CD4-positive, alpha-beta T cell treated with Interleukin-17A for 1 hour (primary cell): Measurements from ENCODE around the gene SPON1.

Source experiments
- DNase-seq: peaks from one replicate; pipeline ENCODE4 v3.0.0-alpha.2; 2020

The SPON1 gene

GRCh38 chr11:14202251-14203196 is 240.0 kb downstream of the SPON1 start:
- peak; percentile 4 for DNase-seq

DNA sequence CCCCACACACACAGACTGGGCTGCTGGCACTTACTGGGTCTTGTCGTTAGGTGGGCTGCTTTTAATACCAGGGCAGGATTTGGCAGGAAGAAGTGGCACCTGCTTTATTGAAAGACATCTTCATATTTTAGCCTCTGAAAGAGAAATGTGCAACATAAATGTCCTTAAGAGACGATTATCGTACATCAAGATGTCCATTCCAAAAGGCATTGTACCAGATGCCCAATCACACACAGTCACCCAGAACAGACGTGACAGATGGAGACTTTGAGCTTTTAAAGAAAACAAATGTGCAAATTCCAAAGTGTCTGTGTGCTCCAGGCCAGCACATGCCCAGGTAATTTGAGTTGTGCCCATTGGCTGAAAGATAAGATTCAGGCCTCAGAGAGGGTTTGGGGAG is 240.8 kb downstream of the SPON1 start:
- no peak for DNase-seq

DNA sequence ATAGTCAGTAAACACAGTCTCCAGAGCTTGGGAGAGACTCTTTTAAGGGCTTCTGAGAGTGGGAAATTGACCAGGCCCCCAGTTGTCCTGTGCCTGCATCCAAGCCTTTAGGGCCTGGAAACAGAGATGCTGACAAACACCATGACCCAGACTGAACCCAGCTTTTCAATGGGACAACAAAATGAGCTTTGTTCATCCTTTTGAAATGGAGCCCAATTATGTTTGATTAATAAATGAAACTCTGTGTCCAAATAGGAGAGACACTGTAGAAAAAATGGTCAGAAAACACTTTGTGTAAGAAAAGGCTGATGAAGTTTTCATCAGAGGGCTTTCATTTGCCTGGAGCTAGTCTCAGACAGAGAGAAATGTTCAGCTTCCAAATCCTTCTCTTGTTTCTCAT is 250.5 kb downstream of the SPON1 start:
- DNase-seq: no peak

DNA sequence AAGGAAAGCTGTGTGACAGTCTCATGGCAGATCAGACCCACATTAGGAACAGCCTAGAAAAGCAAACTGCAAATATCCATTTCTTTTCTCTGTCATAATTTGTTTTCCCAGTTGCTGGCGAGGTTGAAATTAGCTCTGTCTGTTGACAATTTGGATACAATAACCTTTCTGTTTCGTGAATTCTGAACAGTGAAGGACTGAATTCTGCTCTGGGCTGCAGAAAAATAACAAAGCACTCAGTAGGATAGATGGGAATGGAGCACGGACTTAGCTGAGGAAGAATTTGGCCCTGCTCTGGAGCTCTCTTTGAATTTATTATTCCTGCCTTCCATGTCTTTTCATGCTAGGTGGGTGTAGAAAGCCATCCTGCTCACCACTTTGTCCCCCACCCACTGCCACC is 256.2 kb downstream of the SPON1 start:
- no peak for DNase-seq

DNA sequence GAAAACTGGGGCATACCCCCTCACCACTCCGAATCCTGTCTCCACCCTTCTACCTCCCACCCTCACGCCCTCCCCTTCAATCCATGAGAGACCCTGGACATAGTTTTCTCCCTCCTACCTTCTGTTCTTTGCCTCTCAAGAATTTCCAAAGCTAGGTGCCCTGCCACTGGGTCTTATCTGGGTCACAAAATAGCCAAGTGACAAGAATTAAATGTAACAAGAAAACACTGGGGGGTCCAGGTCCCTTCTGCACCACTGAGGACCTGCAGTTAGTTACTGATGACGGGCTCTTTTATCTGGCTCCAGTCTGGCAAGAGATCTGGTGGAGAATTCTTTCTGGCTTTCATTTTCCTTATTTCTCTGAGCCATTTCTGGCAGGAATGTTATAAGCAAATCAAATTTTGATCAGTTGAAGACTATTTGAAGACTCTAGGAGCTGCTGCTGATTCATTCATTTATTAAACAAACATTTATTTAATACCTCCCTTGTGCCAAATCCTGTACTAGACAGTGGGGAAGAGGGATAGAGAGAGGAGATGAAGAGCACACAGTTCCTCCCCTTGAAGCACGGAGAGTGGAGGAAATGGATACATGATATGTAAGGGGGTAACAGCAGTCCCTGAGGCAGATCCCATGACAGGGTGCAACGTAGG is 261.2 kb downstream of the SPON1 start:
- DNase-seq: no peak

DNA sequence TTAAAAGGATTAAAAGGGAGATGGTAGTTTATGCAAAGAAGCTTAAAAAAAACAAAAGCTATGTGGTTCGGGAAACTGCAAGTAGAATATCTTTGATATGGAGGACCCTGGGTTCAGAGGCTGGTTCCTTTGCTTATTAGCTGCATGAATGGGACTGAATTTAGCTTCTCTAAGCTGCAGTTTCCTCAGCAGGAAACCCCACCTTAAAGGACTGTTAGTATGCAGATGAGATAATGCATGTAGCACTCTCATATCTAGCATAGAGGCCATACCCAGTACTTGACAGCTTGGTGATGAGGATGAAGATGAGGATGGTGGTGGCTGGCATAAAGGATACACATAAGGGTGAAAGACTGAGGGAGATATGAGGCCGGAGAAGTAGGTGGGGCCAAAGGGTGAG is 261.9 kb downstream of the SPON1 start:
- no peak for DNase-seq

- no peak for DNase-seq
Observed at GRCh38 chr11:14225666-14226065, 263.1 kb downstream of the SPON1 start.

DNA sequence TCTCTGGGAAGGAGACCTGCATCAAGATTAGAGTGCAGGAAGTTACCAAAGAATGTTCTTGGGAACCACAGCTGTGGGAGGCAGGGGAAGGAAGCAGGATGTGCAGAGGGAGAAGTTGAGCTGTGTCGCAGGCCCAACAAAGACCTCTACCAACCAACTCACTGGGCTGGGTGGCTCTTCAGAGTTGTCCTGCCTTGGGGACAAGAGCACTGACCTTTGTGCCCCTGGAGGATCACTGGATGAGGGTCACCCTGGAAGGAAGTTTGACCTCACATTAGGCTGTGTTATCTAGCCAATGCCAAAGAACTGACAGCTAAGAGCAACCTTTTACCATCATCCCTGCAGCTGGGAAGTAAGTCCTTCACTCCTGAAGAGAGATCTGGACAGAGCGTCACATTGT is 265.8 kb downstream of the SPON1 start:
- DNase-seq: no peak

DNA sequence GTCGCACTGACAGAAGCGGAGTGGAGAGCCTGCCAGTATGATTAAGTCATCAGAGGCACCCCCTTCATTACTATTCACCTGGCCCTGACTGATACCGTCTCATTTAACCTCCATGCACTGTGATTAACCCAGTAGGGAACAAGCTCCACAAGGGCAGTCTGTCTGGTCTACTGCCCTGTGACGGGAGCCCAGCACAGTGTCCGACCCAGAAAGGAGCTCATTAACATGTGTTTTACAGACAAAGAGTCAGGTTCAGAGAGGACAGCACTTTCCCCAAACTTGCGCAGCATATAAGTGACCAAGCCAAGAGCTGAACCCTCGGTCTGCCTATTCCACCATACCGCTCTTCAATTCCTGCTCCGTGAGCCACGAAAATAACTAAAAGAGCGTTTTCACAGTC is 266.9 kb downstream of the SPON1 start:
- no peak for DNase-seq

DNA sequence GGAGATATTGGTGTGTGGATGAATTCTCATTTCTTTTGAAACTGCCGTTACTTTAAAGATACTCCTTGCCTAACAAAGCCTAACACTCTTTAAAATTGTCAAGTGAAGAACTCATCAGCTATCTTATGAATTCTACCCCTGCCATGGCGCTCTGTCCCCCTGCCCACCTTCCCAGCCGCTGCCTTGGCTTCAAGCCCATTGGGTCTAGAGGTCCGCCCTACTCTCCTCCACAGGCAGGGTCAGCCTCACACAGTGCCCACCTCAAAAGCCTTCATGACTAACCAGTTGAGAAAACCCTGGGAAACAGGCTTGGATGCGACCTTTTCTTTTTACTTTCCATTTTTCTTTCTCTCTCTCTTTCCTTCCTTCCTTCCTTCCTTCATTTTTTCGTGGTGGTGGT is 267.9 kb downstream of the SPON1 start:
- DNase-seq: no peak

DNA sequence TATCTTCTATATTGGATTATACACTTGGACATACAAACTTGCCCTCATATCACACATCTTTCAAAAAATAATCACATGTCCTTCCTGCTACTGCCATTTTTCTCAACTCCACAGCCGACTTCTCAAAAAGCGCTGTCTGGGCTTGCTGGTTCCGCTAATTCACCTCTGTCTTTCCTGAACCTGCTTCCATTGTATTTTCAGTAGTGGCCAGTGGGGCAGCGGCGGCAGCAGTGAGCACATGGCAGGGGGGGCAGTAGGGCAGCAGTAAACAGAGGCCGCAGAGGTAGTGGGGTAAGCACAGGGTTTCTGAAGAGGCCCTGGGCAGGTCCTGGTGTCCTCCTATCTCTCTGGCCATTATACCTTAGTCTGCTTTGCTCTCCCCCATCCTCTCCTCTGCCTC is 270.1 kb downstream of the SPON1 start:
- DNase-seq: no peak

DNA sequence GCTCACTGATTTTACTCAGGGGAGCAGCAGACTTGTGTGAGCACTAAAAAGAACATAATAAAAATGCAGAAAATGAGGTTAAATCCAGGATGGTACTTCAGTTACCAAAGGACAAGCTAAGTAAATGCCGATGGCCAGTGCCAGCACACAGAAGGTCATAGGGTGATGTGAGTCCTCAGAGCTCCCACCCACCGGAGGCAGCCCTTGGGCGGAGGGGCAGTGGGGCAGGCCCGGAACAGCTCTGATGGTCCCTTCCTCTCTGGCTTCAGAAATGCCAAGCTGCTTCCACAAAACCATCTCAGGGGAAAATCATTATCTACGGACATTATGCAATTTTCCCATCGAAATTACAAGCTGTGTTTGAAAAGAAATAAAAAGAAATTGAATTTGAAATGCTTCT is 271.9 kb downstream of the SPON1 start:
- DNase-seq: no peak

- no peak for DNase-seq
Observed at GRCh38 chr11:14235701-14236100, 273.2 kb downstream of the SPON1 start.

- DNase-seq: peak; percentile 21
Observed at GRCh38 chr11:14237444-14237961, 275.0 kb downstream of the SPON1 start.

DNA sequence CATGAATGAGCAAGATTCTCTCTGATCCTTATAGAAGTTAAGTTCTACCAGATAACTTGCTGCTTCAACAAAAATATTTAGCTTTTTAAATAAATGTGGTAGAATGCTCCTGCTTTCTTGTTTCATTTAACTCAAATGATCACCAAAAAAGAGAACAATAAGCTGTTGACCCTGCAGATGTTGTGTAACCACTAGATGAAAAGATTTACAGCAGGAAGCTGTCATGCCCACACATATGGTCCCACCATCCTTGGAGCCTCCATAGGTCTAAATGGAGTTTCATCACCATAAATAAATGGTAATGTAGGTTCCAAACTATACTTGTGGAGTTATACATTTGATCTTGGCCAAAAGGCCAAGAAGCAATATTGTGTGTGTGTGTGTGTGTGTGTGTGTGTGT is 277.7 kb downstream of the SPON1 start:
- no peak for DNase-seq

GRCh38 chr11:14240951-14241350 is 278.4 kb downstream of the SPON1 start:
- DNase-seq: no peak

DNA sequence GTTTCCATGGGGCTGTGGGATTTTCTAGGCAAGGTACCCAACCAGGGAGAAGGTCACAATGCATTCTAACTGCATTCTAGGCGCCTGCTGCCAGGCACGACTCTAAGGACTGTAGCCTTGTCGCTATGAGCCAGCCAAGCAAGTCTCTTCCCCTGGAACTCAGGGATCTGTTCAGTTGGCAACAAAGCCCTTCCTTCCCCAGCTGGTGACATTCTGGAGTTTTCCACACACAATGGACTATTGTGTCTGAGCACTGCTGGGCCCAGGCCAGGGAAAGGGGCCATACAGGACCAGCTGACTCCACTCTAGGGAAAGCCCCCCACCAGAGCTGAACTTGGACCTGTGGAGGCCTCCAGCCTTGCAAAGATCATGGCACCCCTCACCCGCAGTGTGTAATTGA is 279.7 kb downstream of the SPON1 start:
- no peak for DNase-seq

DNA sequence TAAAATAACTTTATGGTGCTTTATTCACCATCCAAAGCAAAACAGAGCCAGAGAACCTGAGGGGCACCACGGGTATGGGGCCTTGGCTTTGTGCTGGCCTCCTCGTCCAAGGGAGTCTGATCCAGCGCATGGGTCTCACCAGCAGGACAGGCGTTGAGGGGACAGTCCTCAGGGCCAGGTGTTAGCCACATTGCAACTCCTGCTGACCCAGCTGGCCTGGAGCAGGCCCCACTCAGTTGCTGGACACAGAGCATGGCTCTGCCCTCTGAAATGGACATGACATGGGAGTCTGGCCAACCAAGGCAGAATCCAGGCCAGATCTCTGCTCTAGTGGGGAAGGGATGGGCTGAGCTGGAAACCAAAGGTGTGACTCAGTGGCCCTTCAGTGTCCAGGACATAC is 280.2 kb downstream of the SPON1 start:
- DNase-seq: no peak

DNA sequence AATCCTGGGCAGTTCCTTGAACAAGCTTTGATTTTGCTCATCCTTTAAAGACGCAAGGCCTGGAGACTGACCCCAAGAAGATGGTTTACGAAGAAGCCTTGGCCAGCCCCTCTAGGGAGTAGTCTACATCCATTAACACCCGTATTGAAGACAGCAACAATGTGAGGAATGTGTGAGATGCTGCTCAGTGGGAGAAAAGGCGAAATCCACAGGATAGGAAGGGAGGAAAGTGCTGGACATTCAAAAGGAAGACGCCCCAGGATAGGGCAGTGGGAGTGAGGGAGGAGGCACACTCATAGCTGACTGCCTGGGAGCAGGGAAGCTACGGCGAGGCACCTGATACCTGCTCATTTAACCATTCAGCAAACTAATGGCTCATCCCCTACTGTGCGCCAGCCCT is 282.4 kb downstream of the SPON1 start:
- no peak for DNase-seq

DNA sequence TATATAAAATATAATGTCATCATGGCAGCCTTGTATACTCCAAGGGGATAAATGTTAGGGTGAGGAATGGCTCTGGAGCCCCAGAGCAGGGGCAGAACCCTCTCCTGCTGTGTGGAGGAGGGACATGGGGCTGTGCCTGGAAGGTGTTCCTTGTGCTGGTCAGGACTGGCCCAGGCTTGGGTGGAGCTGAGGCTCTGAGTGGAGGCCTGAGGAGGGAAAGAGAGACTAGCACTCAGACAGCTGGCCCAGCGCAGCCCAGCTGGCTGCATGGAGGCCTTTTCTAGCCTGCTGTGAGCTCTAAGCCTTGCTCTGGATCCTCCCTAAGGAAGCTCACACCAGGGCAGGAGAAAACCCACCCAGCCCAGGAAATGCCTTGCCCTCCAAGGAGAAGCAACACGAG is 282.9 kb downstream of the SPON1 start:
- no peak for DNase-seq

- DNase-seq: peak; percentile 32
Observed at GRCh38 chr11:14248580-14248981, 286.1 kb downstream of the SPON1 start.

GRCh38 chr11:14249121-14249963 is 286.8 kb downstream of the SPON1 start:
- peak; percentile 72 for DNase-seq

- DNase-seq: no peak
Observed at GRCh38 chr11:14251754-14252153, 289.2 kb downstream of the SPON1 start.
